ENCODE measurements around the gene POLE3. TPM values are rescaled to one million over a fixed set of nuclear protein-coding genes. Genes with fewer than 3 reads are reported as not detected.

The POLE3 gene
- total and polyA plus RNA-seq, 4 donors, result 21.7 to 42.9 (median 28.4) TPM

GRCh38 chr9:113417370-113417769 is 6.9 kb upstream of the POLE3 start:
- H3K9ac ChIP-seq (ENCODE audit: insufficient read depth in 1 of 2, low read length in 2 of 2), result no peak overlapping the region
- ATAC-seq (ENCODE audit: insufficient read depth, low FRiP score), result no peak
- H3K9me3 ChIP-seq (ENCODE audit: control insufficient read depth in 4 of 4, insufficient read depth in 3 of 4, low read length in 3 of 4), result no peaks in the 10 kb centered on the region
- no peak for TF ChIP-seq CTCF (IDR thresholded peaks at IDR 0.05; ENCODE audit: control extremely low read depth, extremely low read depth)
- H3K27ac ChIP-seq (ENCODE audit: low read depth in 1 of 2, low read length in 1 of 2), result no peak overlapping the region
- 75 to 82% methylated on average over 4 of the region's 4 CpGs for WGBS, 2 donors
- no peak overlapping the region for H3K4me3 ChIP-seq
- H3K36me3 ChIP-seq (ENCODE audit: control insufficient read depth in 4 of 4, insufficient read depth in 4 of 4, low read length in 4 of 4), result no peaks in the 10 kb centered on the region
- peak in 1 of 3 donors; percentile 3 for DNase-seq
- no peaks in the 10 kb centered on the region for H3K4me1 ChIP-seq (ENCODE audit: control insufficient read depth in 5 of 5, insufficient read depth in 5 of 5, low read length in 5 of 5)
- no peaks in the 10 kb centered on the region for H3K27me3 ChIP-seq (ENCODE audit: control insufficient read depth in 3 of 3, insufficient read depth in 3 of 3, low read length in 2 of 3)

DNA sequence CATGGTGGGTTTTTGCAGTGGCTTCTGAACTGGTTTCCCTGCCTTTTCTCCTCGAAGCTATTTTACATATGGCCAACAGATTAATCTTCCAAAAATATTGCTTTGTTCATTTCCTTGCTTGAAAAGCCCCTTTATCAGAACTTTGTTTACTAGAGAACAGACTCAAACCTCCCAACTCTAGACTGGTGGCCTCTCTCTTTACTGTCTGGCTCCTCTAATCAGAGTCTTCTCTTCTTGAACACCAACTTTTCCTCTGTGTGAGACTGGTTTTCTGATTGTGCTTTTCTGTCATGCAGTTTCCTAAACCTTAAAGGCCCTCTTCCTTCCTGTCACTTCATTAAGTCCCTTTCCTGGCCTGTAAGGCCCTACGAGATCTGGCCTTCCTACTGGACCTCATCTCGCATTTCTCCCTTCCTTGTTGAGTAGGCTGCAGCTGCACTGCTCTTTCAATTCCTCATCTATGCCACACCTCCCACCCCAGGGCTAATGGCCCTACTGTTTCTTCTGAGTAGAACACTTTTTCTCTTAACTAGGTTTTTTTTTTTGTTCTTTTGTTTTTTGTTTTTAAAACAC is 5.8 kb upstream of the POLE3 start:
- Histone ChIP-seq H3K27me3 (ENCODE audit: control insufficient read depth in 3 of 3, insufficient read depth in 3 of 3, low read length in 2 of 3) (no peaks in the 10 kb centered on the region), H3K36me3 (ENCODE audit: control insufficient read depth in 4 of 4, insufficient read depth in 4 of 4, low read length in 4 of 4) (no peaks in the 10 kb centered on the region), H3K9me3 (ENCODE audit: control insufficient read depth in 4 of 4, insufficient read depth in 3 of 4, low read length in 3 of 4) (no peaks in the 10 kb centered on the region), H3K27ac (ENCODE audit: low read depth in 1 of 2, low read length in 1 of 2) (no peak overlapping the region), H3K4me1 (ENCODE audit: control insufficient read depth in 5 of 5, insufficient read depth in 5 of 5, low read length in 5 of 5) (peaks cover 0 to 1% (median 0%) of the 10 kb centered on the region in 5 donors), H3K9ac (ENCODE audit: insufficient read depth in 1 of 2, low read length in 2 of 2) (no peak overlapping the region), H3K4me3 (no peak overlapping the region)
- 35 to 39% methylated on average over 3 of the region's 3 CpGs for WGBS, 2 donors
- DNase-seq (peak in 2 of 3 donors; percentile 20 to 46), ATAC-seq (ENCODE audit: insufficient read depth, low FRiP score) (no peak)
- no peak for TF ChIP-seq CTCF (IDR thresholded peaks at IDR 0.05; ENCODE audit: control extremely low read depth, extremely low read depth)

GRCh38 chr9:113409883-113410206 is 630 bp downstream of the POLE3 start:
- no peak for ATAC-seq (ENCODE audit: insufficient read depth, low FRiP score)
- H3K27ac ChIP-seq (ENCODE audit: low read depth in 1 of 2, low read length in 1 of 2), result peak overlapping the region; percentile 91 to 95
- H3K36me3 ChIP-seq (ENCODE audit: control insufficient read depth in 4 of 4, insufficient read depth in 4 of 4, low read length in 4 of 4), result peaks cover 4 to 19% (median 11%) of the 10 kb centered on the region in 4 donors
- 0% methylated on average over 20 of the region's 20 CpGs for WGBS, 2 donors
- H3K9ac ChIP-seq (ENCODE audit: insufficient read depth in 1 of 2, low read length in 2 of 2), result peak overlapping the region; percentile 67 to 94
- peaks cover 0 to 9% (median 5%) of the 10 kb centered on the region in 5 donors for H3K4me1 ChIP-seq (ENCODE audit: control insufficient read depth in 5 of 5, insufficient read depth in 5 of 5, low read length in 5 of 5)
- peak overlapping the region; percentile 99 for H3K4me3 ChIP-seq
- H3K27me3 ChIP-seq (ENCODE audit: control insufficient read depth in 3 of 3, insufficient read depth in 3 of 3, low read length in 2 of 3), result no peaks in the 10 kb centered on the region
- H3K9me3 ChIP-seq (ENCODE audit: control insufficient read depth in 4 of 4, insufficient read depth in 3 of 4, low read length in 3 of 4), result no peaks in the 10 kb centered on the region
- TF ChIP-seq CTCF (IDR thresholded peaks at IDR 0.05; ENCODE audit: control extremely low read depth, extremely low read depth), result no peak
- DNase-seq, result no peak

- Histone ChIP-seq H3K4me3 (peak overlapping the region; percentile 99), H3K27ac (ENCODE audit: low read depth in 1 of 2, low read length in 1 of 2) (peak overlapping the region; percentile 91 to 95), H3K36me3 (ENCODE audit: control insufficient read depth in 4 of 4, insufficient read depth in 4 of 4, low read length in 4 of 4) (peaks cover 4 to 19% (median 11%) of the 10 kb centered on the region in 4 donors), H3K9ac (ENCODE audit: insufficient read depth in 1 of 2, low read length in 2 of 2) (peak overlapping the region; percentile 67 to 94), H3K27me3 (ENCODE audit: control insufficient read depth in 3 of 3, insufficient read depth in 3 of 3, low read length in 2 of 3) (no peaks in the 10 kb centered on the region), H3K4me1 (ENCODE audit: control insufficient read depth in 5 of 5, insufficient read depth in 5 of 5, low read length in 5 of 5) (peaks cover 0 to 9% (median 5%) of the 10 kb centered on the region in 5 donors), H3K9me3 (ENCODE audit: control insufficient read depth in 4 of 4, insufficient read depth in 3 of 4, low read length in 3 of 4) (no peaks in the 10 kb centered on the region)
- WGBS, 2 donors, result 40 to 43% methylated on average over 10 of the region's 10 CpGs
- no peak for DNase-seq
- ATAC-seq (ENCODE audit: insufficient read depth, low FRiP score), result no peak
- TF ChIP-seq CTCF (IDR thresholded peaks at IDR 0.05; ENCODE audit: control extremely low read depth, extremely low read depth), result no peak
Measured at GRCh38 chr9:113409481-113409880, 994 bp downstream of the POLE3 start.

Measured in lung (tissue), 12 donors.